DOHH2 (cell line): ENCODE measurements around the gene VEGFA.

Source experiments
- EZH2phosphoT487 ChIP-seq: fragments of 200-600 bp; sonication (generic); IDR thresholded peaks from 2 replicates; pipeline ENCODE4 v1.6.1; 2017; ENCODE audit warnings: borderline replicate concordance, mild to moderate bottlenecking, antibody characterized with exemption, low read length, moderate library complexity, mixed read lengths
- TF ChIP-seq, protein P1 (sequence below): fragments of 200-600 bp; sonication (generic); IDR thresholded peaks from one replicate; pipeline ENCODE4 v1.5.1; 2014; ENCODE audit warnings: antibody characterized with exemption, mild to moderate bottlenecking, low read depth, low read length; ENCODE audit not compliant: poor library complexity, severe bottlenecking

DNA sequence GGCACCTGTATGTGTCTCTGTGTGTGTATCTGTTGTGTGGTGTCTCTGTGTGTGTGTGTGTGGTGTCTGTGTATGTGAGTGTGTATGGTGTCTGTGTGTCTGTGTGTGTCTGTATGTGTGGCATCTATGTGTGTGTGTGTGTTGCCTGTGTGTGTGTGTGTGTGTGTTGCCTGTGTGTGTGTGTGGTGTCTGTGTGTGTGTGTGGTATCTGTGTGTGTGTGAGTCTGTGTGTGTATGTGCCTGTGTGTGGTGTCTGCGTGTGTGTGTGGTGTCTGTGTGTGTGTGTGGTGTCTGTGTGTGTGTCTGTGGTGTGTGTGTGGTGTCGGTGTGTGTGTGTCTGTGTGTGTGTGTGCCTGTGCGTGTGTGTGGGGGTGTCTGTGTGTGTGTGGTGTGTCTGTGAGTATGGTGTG, 31.7 kb upstream of the VEGFA start:
- TF ChIP-seq, protein P1, sequence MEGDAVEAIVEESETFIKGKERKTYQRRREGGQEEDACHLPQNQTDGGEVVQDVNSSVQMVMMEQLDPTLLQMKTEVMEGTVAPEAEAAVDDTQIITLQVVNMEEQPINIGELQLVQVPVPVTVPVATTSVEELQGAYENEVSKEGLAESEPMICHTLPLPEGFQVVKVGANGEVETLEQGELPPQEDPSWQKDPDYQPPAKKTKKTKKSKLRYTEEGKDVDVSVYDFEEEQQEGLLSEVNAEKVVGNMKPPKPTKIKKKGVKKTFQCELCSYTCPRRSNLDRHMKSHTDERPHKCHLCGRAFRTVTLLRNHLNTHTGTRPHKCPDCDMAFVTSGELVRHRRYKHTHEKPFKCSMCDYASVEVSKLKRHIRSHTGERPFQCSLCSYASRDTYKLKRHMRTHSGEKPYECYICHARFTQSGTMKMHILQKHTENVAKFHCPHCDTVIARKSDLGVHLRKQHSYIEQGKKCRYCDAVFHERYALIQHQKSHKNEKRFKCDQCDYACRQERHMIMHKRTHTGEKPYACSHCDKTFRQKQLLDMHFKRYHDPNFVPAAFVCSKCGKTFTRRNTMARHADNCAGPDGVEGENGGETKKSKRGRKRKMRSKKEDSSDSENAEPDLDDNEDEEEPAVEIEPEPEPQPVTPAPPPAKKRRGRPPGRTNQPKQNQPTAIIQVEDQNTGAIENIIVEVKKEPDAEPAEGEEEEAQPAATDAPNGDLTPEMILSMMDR: no peak
- no peak for TF ChIP-seq EZH2phosphoT487
